GM19238 (cell line): ENCODE data around the gene KCP.
A peak's percentile ranks its signal among the peaks of the same experiment; 100 is the strongest.

Experiments
- DNase-seq: peaks from one replicate; pipeline ENCODE4 v3.0.0; 2011; ENCODE audit warnings: low spot score; ENCODE audit not compliant: insufficient read length

The KCP gene

DNA sequence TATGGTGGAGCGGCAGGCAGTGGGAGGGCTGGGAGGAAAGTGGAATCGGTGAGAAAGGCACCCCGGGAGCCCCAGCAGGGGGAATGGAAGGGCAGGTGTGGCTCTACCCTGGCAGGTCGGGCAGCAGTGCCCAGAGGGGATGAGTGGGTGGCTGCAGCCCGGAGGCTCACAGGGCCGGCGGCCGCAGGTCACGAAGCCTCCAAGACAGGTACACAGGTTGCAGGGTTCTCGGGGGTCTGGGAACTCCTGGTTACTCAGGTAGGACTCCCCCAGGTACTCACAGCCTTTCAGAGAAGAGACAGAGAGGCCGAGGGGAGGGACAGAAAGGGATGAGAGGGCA, 21.8 kb downstream of the KCP start:
- DNase-seq, result no peak

DNA sequence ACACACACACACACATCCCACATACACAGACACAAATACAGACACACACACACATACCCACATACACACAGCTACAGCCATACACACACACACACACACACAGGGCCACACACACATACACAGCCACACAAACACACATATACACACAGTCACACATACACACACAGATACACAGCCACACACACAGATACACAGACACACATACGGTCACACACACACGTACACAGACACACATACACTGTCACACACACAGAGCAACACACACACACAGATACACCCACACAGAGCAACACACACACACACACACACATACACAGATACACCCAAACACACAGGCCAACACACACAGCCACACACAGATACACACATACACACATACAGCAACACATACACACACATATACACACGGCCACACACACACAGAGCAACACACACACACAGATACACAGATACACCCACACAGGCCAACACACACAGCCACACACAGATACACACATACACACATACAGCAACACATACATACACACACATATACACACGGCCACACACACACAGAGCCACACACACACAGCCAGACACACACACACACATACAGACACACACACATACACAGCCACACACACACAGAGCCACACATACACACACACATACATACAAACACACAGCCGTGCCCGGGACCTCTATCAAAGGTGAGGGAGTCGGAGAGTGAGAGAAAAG, 22.3 kb downstream of the KCP start:
- DNase-seq, result no peak

DNA sequence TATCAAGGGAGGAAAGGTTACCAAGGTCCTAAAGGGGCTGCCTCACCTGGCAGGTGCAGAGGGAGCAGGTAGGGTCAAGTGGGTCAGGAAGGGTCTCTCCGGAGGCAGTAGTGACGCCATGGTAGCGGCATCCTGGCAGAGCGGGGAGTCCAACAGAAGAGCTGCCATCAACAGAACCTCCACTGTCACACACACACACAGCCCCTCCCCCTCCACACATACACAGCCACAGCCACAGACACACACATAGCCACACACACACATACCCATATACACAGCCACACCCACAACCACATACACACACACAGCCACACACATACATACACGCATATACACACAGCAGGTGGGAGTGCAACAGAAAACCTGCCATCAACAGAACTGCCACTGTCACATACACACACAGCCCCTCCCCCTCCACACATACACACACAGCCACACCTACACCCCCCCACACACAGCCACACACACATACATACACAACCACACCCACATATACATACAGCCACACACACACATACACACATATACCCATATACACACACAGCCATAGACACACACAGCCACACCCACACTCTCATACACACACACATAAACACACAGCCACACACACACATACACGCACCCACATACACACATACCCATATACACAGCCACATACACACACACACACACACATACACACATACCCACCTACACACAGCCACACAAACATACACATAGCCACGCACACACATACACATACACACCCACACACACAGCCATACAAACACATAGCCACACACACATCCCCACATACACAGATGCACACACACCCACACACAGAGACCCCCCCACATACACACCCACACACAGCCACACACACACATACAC, 23.1 kb downstream of the KCP start:
- DNase-seq, result no peak

- DNase-seq, result no peak
Measured at GRCh38 chr7:128886391-128887168, 23.9 kb downstream of the KCP start.

DNA sequence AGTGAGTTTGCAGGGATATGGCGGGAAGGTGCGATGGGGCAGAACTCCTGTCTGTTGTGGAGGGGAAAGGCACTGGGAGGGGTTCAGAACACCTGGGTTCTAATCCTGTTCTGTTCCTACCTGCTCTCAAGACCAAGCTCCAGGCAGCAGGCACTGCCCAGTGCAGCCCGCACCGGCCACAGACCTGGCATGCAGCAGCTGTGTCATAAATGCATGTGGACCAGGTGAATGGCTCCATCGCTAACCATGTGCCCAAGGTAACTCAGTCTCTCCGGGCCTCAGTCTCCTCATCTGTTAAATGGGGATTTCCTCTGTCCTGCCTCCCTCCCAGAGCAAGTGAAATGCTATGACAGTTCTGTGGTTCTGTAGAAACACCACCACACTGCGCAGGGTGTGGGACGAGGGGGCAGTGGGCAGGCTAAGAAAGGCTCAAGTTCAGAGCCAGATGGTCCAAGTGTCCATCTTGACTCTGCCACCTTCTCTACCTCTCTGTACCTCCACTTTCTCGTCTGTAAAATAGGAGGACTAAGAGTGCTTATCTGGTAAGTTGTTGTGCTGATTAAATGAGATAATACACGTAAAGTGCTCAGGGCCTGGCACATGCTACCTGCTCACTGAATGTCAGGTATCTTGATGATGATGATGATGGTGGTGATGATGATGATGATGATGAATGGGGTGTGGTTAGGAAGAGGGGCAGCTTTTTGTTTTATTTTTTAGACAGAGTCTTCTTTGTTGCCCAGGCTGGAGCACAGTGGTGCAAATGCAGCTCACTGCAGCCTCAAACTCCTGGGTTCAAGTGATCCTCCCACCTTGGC, 24.9 kb downstream of the KCP start:
- no peak for DNase-seq

GRCh38 chr7:128884561-128885369, 25.7 kb downstream of the KCP start:
- DNase-seq, result no peak

GRCh38 chr7:128883622-128884448, 26.7 kb downstream of the KCP start:
- DNase-seq, result peak; percentile 97

GRCh38 chr7:128882134-128882533, 28.4 kb downstream of the KCP start:
- DNase-seq, result no peak

DNA sequence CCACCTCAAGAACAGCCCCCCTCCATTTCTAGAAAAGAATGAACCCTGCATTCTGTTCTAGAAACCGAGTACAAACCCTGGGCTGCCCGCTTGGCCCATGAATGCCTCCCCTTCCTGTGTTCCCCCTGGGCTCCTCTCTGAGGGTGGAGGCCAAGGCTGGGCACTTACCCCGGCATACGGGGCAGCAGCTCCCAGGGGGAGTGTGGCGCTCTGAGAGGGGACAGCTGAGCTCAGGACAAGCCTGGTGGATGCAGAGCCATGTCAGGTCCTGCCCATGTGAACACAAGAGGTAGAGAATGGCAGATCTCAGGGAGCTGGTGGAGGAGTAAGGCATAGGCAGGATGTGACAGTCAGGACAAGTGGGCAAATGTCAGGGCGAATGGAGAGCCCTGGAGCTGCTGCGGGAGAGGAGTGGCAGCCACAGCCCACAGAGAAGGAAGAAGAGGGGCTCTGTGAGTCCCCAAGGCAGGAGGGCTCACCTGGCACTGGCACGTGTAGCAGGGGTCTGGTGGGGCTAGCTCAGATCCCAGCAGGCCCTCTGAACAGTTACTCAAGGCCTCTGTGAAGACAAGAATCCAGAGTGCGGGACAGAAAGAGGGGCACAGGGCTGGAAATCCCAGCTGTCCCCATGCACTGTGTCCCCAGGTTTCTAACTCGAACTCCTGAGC, 28.9 kb downstream of the KCP start:
- DNase-seq, result no peak

DNA sequence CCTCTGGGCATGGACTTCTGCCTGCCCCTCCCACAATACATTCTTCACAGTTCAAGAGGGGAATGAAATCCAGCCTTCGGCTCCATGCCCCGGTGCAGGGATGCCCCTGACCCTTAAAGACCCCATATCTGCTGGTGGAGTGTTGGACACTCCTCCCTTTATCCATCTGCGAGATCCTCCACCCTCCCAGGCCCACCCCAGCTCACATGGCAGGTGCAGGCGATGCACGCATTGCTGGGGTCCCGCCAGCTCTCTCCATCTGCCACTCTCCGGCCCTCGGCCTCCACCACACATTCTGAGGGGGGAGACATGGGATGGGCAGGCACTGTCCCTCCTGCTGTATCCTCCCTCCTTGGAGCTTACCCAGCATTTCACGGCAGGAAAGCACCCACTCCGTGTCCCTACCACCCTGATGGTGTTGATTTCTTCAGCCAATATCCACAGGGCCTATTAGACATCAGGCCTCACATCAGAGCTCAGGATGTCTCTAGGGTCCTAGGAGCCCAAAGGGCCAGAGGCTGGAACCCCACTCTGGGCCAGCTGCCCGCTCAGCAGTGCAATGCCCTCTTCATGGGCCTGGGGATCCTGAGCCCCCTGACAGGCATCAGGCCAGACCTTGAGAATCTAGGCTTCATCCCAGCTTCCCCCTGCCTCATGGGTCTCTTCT, 29.6 kb downstream of the KCP start:
- no peak for DNase-seq

GRCh38 chr7:128879939-128880746, 30.4 kb downstream of the KCP start:
- no peak for DNase-seq

- no peak for DNase-seq
Measured at GRCh38 chr7:128879461-128879938, 31.0 kb downstream of the KCP start.

- no peak for DNase-seq
Measured at GRCh38 chr7:128878226-128879105, 32.0 kb downstream of the KCP start.

- DNase-seq, result no peak
Measured at GRCh38 chr7:128877756-128878120, 32.8 kb downstream of the KCP start.

GRCh38 chr7:128876978-128877755, 33.3 kb downstream of the KCP start:
- no peak for DNase-seq

GRCh38 chr7:128876586-128876977, 33.9 kb downstream of the KCP start:
- DNase-seq, result no peak
